Measurements from ENCODE around the gene ADAMTS15. TPM values are rescaled to one million over a fixed set of nuclear protein-coding genes. Genes with fewer than 3 reads are reported as not detected.

ADAMTS15 gene
- total and polyA plus RNA-seq, 2 donors (not counting 1 experiment from before 2014, with no cell fraction given), result 18.2 to 24.9 TPM

DNA sequence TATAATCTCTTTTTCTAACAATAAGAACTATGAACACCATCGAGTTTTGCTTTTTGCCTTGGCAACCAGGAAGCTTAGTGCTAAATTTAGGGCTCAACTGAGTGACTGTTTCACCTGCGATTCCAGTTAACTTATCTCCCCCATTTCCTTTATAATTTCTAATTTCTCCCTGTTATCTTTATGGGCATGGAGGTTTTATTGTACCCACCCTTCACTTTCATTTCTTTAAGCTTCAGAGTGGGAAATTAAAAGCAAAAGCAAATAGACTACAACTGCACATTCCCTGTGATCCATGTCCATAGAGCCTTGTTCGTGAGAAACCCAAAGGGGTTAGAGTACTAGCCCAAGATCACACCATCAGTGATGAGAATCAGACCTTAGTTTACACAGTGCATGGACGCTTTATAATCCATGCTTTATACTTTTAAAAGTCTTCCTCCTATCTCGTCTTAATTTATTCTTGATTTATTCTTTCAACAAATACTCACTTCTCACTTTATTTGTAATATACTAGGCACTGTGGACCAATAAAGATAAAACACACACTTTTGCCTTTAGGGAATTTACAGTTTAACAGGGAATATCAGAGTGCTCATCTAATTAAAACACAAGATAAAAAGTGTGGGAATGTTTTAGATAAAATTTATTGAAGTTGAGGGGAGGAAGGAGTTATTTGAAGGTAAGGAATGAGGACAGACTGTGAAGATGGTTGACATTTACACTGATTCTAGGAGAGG lies 40.6 kb downstream of the ADAMTS15 start:
- no peaks in the 10 kb centered on the region for H4K20me1 ChIP-seq (ENCODE audit: control insufficient read depth, extremely low read depth, insufficient read depth, low read length)
- DNase-seq (ENCODE audit: low read depth in 2 of 2), result no peak
- H2AFZ ChIP-seq (ENCODE audit: low read length), result no peak overlapping the region
- H3K79me2 ChIP-seq (ENCODE audit: control insufficient read depth, insufficient read depth, low read length), result no peaks in the 10 kb centered on the region
- H3K9ac ChIP-seq (ENCODE audit: insufficient read depth, low read length), result no peak overlapping the region
- no peak overlapping the region for H3K4me2 ChIP-seq (ENCODE audit: extremely low read depth, insufficient read depth, low read length)
- TF ChIP-seq EZH2 (IDR thresholded peaks at IDR 0.05; ENCODE audit: low read length, missing control alignments), result no peak
- TF ChIP-seq, protein P1, sequence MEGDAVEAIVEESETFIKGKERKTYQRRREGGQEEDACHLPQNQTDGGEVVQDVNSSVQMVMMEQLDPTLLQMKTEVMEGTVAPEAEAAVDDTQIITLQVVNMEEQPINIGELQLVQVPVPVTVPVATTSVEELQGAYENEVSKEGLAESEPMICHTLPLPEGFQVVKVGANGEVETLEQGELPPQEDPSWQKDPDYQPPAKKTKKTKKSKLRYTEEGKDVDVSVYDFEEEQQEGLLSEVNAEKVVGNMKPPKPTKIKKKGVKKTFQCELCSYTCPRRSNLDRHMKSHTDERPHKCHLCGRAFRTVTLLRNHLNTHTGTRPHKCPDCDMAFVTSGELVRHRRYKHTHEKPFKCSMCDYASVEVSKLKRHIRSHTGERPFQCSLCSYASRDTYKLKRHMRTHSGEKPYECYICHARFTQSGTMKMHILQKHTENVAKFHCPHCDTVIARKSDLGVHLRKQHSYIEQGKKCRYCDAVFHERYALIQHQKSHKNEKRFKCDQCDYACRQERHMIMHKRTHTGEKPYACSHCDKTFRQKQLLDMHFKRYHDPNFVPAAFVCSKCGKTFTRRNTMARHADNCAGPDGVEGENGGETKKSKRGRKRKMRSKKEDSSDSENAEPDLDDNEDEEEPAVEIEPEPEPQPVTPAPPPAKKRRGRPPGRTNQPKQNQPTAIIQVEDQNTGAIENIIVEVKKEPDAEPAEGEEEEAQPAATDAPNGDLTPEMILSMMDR (conservative IDR thresholded peaks at IDR 0.05 in 1 of 2, IDR thresholded peaks at IDR 0.05 in 1 of 2; ENCODE audit: low read depth in 1 of 2, low read length in 2 of 2), result no peak
- no peaks in the 10 kb centered on the region for H3K36me3 ChIP-seq (ENCODE audit: control insufficient read depth, insufficient read depth, low read length)
- H3K27ac ChIP-seq (ENCODE audit: insufficient read depth, low read length), result no peak overlapping the region
- no peak overlapping the region for H3K4me3 ChIP-seq (replicated peaks in 1 of 4; ENCODE audit: control extremely low read depth in 1 of 4, insufficient read depth in 1 of 4, low read depth in 3 of 4, low read length in 4 of 4)
- no peaks in the 10 kb centered on the region for H3K9me3 ChIP-seq (ENCODE audit: control insufficient read depth, insufficient read depth, low read depth, low read length)
- H3K4me1 ChIP-seq (ENCODE audit: control insufficient read depth, extremely low read depth, insufficient read depth, low read length), result peaks cover 5% of the 10 kb centered on the region
- no peaks in the 10 kb centered on the region for H3K27me3 ChIP-seq (ENCODE audit: control insufficient read depth, insufficient read depth, low read length)

- H2AFZ ChIP-seq (ENCODE audit: low read length), result no peak overlapping the region
- H3K36me3 ChIP-seq (ENCODE audit: control insufficient read depth, insufficient read depth, low read length), result no peaks in the 10 kb centered on the region
- H3K27ac ChIP-seq (ENCODE audit: insufficient read depth, low read length), result no peak overlapping the region
- no peaks in the 10 kb centered on the region for H3K79me2 ChIP-seq (ENCODE audit: control insufficient read depth, insufficient read depth, low read length)
- no peaks in the 10 kb centered on the region for H3K9me3 ChIP-seq (ENCODE audit: control insufficient read depth, insufficient read depth, low read depth, low read length)
- H3K4me2 ChIP-seq (ENCODE audit: extremely low read depth, insufficient read depth, low read length), result no peak overlapping the region
- no peak for DNase-seq (ENCODE audit: low read depth in 2 of 2)
- H3K4me1 ChIP-seq (ENCODE audit: control insufficient read depth, extremely low read depth, insufficient read depth, low read length), result peaks cover 5% of the 10 kb centered on the region
- H3K4me3 ChIP-seq (replicated peaks in 1 of 4; ENCODE audit: control extremely low read depth in 1 of 4, insufficient read depth in 1 of 4, low read depth in 3 of 4, low read length in 4 of 4), result no peak overlapping the region
- TF ChIP-seq, protein P1 (conservative IDR thresholded peaks at IDR 0.05 in 1 of 2, IDR thresholded peaks at IDR 0.05 in 1 of 2; ENCODE audit: low read depth in 1 of 2, low read length in 2 of 2), result no peak
- no peak for TF ChIP-seq EZH2 (IDR thresholded peaks at IDR 0.05; ENCODE audit: low read length, missing control alignments)
- no peaks in the 10 kb centered on the region for H3K27me3 ChIP-seq (ENCODE audit: control insufficient read depth, insufficient read depth, low read length)
- no peaks in the 10 kb centered on the region for H4K20me1 ChIP-seq (ENCODE audit: control insufficient read depth, extremely low read depth, insufficient read depth, low read length)
- H3K9ac ChIP-seq (ENCODE audit: insufficient read depth, low read length), result no peak overlapping the region
Observed at GRCh38 chr11:130489716-130490115, 41.3 kb downstream of the ADAMTS15 start.

DNA sequence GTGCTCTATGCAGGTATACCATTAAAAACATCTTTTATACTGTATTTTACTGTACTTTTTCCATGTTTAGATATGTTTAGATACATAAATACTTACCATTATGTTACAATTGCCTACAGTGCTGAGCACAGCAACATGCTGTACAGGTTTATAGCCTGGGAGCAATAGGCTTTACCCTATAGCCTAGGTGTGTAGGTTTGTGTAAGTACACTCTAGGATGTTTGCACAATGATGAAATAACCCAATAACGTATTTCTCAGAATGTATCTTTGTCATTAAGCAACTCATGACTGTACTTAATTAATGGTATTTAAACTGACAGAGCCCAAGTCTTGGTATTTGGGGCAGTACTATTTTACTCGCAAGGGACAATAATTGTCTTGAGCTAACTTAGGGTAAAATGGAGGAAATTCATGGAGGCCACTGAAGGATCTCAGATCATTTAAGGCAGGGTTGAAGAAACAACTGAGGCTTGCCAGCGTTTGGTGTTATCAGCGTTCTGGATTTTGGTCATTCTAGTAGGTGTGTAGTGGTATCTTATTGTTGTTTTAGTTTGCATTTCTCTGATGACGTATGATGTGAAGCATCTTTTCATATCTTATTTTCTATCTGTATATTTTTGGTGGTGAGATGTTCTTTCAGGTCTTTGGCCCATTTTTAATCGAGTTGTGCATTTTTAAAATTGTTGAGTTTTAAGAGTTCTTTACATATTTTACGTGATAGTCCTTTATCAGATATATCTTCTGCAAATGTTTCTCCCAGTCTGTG lies 42.4 kb downstream of the ADAMTS15 start:
- Histone ChIP-seq H2AFZ (ENCODE audit: low read length) (no peak overlapping the region), H3K27ac (ENCODE audit: insufficient read depth, low read length) (no peak overlapping the region), H3K9me3 (ENCODE audit: control insufficient read depth, insufficient read depth, low read depth, low read length) (no peaks in the 10 kb centered on the region), H3K4me3 (replicated peaks in 1 of 4; ENCODE audit: control extremely low read depth in 1 of 4, insufficient read depth in 1 of 4, low read depth in 3 of 4, low read length in 4 of 4) (no peak overlapping the region), H4K20me1 (ENCODE audit: control insufficient read depth, extremely low read depth, insufficient read depth, low read length) (no peaks in the 10 kb centered on the region), H3K36me3 (ENCODE audit: control insufficient read depth, insufficient read depth, low read length) (no peaks in the 10 kb centered on the region), H3K27me3 (ENCODE audit: control insufficient read depth, insufficient read depth, low read length) (no peaks in the 10 kb centered on the region), H3K4me1 (ENCODE audit: control insufficient read depth, extremely low read depth, insufficient read depth, low read length) (peaks cover 5% of the 10 kb centered on the region), H3K4me2 (ENCODE audit: extremely low read depth, insufficient read depth, low read length) (no peak overlapping the region), H3K79me2 (ENCODE audit: control insufficient read depth, insufficient read depth, low read length) (no peaks in the 10 kb centered on the region), H3K9ac (ENCODE audit: insufficient read depth, low read length) (no peak overlapping the region)
- DNase-seq (ENCODE audit: low read depth in 2 of 2), result no peak
- TF ChIP-seq, protein P1 (conservative IDR thresholded peaks at IDR 0.05 in 1 of 2, IDR thresholded peaks at IDR 0.05 in 1 of 2; ENCODE audit: low read depth in 1 of 2, low read length in 2 of 2), result no peak
- no peak for TF ChIP-seq EZH2 (IDR thresholded peaks at IDR 0.05; ENCODE audit: low read length, missing control alignments)
